MG63 (cell line): ENCODE measurements around the gene LMX1B. TPM values are rescaled to one million over a fixed set of nuclear protein-coding genes. Genes with fewer than 3 reads are reported as not detected.
A peak's percentile ranks its signal among the peaks of the same experiment; 100 is the strongest.
"Not testable (repeated sequence)": the region's sequence is repeated elsewhere in the genome, so short reads cannot be mapped to it uniquely, and the experiment has no call there.

ENCODE experiments used
- DNase-seq: peaks from one replicate; pipeline ENCODE4 v3.0.0-alpha.2; 2020
- H3K27me3 ChIP-seq: fragments of 250-450 bp; sonication (Bioruptor Pico); 2 replicates; pipeline ENCODE4 v1.5.1; 2020; ENCODE audit warnings: mild to moderate bottlenecking, moderate library complexity
- H3K36me3 ChIP-seq: fragments of 250-450 bp; sonication (Bioruptor Pico); 2 replicates; pipeline ENCODE4 v1.5.1; 2020; ENCODE audit warnings: mild to moderate bottlenecking, moderate library complexity
- H3K4me3 ChIP-seq: fragments of 250-450 bp; sonication (Bioruptor Pico); 2 replicates; pipeline ENCODE4 v1.5.1; 2020; ENCODE audit warnings: mild to moderate bottlenecking, moderate library complexity
- H3K9me3 ChIP-seq: fragments of 250-450 bp; sonication (Bioruptor Pico); 2 replicates; pipeline ENCODE4 v1.5.1; 2020; ENCODE audit warnings: mild to moderate bottlenecking, moderate library complexity
- total RNA-seq: library from RNA; depleted of rRNA; stranded (reverse); fragments of >200 nt; shearing (Covaris generic); gene quantifications from 2 replicates; pipeline ENCODE4 v1.2.3, GENCODE V29; 2014; ENCODE audit warnings: low replicate concordance; rRNA removed

Gene LMX1B
- 0.69 and 1.6 TPM in 2 replicates for total RNA-seq

- Histone ChIP-seq H3K4me3 (peak within 1 kb of the TSS; percentile 43), H3K9me3 (no peaks in the 10 kb centered on the region), H3K36me3 (no peaks in the 10 kb centered on the region), H3K27me3 (no peaks in the 10 kb centered on the region)
- DNase-seq: peak; percentile 83
Observed at GRCh38 chr9:126613651-126614050, at the start of gene LMX1B. TSS of gene LMX1B (plus strand) at chr9:126613928. CDS start at chr9:126614450, 522 bp downstream.

- H3K36me3 ChIP-seq: no peaks in the 10 kb centered on the region
- H3K4me3 ChIP-seq: no peak overlapping the region
- peaks cover 5% of the 10 kb centered on the region; the same call in 1 of the 2 replicates for H3K27me3 ChIP-seq
- H3K9me3 ChIP-seq: no peaks in the 10 kb centered on the region
- DNase-seq: no peak
Observed at GRCh38 chr9:126564128-126564527, 49.6 kb upstream of the LMX1B start.

GRCh38 chr9:126564716-126565115 lies 49.0 kb upstream of the LMX1B start:
- DNase-seq: no peak
- peaks cover 5% of the 10 kb centered on the region; the same call in 1 of the 2 replicates for H3K27me3 ChIP-seq
- no peak overlapping the region for H3K4me3 ChIP-seq
- no peaks in the 10 kb centered on the region for H3K9me3 ChIP-seq
- no peaks in the 10 kb centered on the region for H3K36me3 ChIP-seq

- Histone ChIP-seq H3K4me3 (no peak overlapping the region), H3K36me3 (no peaks in the 10 kb centered on the region), H3K9me3 (no peaks in the 10 kb centered on the region), H3K27me3 (peaks cover 5% of the 10 kb centered on the region; the same call in 1 of the 2 replicates)
- no peak for DNase-seq
Observed at GRCh38 chr9:126565336-126566128, 48.2 kb upstream of the LMX1B start.

- Histone ChIP-seq H3K9me3 (no peaks in the 10 kb centered on the region; the same call in 1 of the 2 replicates), H3K27me3 (no peaks in the 10 kb centered on the region), H3K36me3 (no peaks in the 10 kb centered on the region), H3K4me3 (no peak overlapping the region)
- peak; percentile 31 for DNase-seq
Observed at GRCh38 chr9:126569036-126569435, 44.7 kb upstream of the LMX1B start.

- H3K9me3 ChIP-seq: no peaks in the 10 kb centered on the region
- no peaks in the 10 kb centered on the region for H3K27me3 ChIP-seq
- H3K4me3 ChIP-seq: no peak overlapping the region
- no peaks in the 10 kb centered on the region for H3K36me3 ChIP-seq
- DNase-seq: no peak
Observed at GRCh38 chr9:126578029-126578428, 35.7 kb upstream of the LMX1B start.

- H3K4me3 ChIP-seq, H3K27me3 ChIP-seq: not testable (repeated sequence)
Observed at GRCh38 chr9:126580319-126580718, 33.4 kb upstream of the LMX1B start.

GRCh38 chr9:126581893-126582292 lies 31.8 kb upstream of the LMX1B start:
- Histone ChIP-seq H3K27me3 (no peaks in the 10 kb centered on the region), H3K9me3 (no peaks in the 10 kb centered on the region), H3K4me3 (no peak overlapping the region), H3K36me3 (no peaks in the 10 kb centered on the region)
- DNase-seq: no peak

More at GRCh38 chr9:126580319-126580718, 33.4 kb upstream of the LMX1B start:
- H3K9me3 ChIP-seq, H3K36me3 ChIP-seq, DNase-seq: not testable (repeated sequence)

GRCh38 chr9:126582427-126582826 lies 31.3 kb upstream of the LMX1B start:
- DNase-seq: no peak
- H3K9me3 ChIP-seq: no peaks in the 10 kb centered on the region
- no peaks in the 10 kb centered on the region for H3K27me3 ChIP-seq
- H3K4me3 ChIP-seq: no peak overlapping the region
- H3K36me3 ChIP-seq: no peaks in the 10 kb centered on the region

- H3K27me3 ChIP-seq: no peaks in the 10 kb centered on the region
- no peak for DNase-seq
Observed at GRCh38 chr9:126583144-126583760, 30.5 kb upstream of the LMX1B start.

GRCh38 chr9:126584611-126585010 lies 29.1 kb upstream of the LMX1B start:
- no peak for DNase-seq
- H3K36me3 ChIP-seq: no peaks in the 10 kb centered on the region
- H3K27me3 ChIP-seq: no peaks in the 10 kb centered on the region
- no peaks in the 10 kb centered on the region for H3K9me3 ChIP-seq
- no peak overlapping the region for H3K4me3 ChIP-seq

More at GRCh38 chr9:126583144-126583760, 30.5 kb upstream of the LMX1B start:
- no peaks in the 10 kb centered on the region for H3K9me3 ChIP-seq
- H3K4me3 ChIP-seq: no peak overlapping the region
- H3K36me3 ChIP-seq: no peaks in the 10 kb centered on the region

- Histone ChIP-seq H3K27me3 (no peaks in the 10 kb centered on the region), H3K9me3 (no peaks in the 10 kb centered on the region), H3K36me3 (no peaks in the 10 kb centered on the region), H3K4me3 (no peak overlapping the region)
- DNase-seq: no peak
Observed at GRCh38 chr9:126586236-126586635, 27.5 kb upstream of the LMX1B start.

GRCh38 chr9:126587187-126588185 lies 26.2 kb upstream of the LMX1B start:
- H3K27me3 ChIP-seq: no peaks in the 10 kb centered on the region
- no peak overlapping the region for H3K4me3 ChIP-seq
- H3K36me3 ChIP-seq: no peaks in the 10 kb centered on the region
- H3K9me3 ChIP-seq: no peaks in the 10 kb centered on the region
- no peak for DNase-seq

- Histone ChIP-seq H3K36me3 (no peaks in the 10 kb centered on the region), H3K4me3 (no peak overlapping the region), H3K27me3 (no peaks in the 10 kb centered on the region), H3K9me3 (no peaks in the 10 kb centered on the region)
- DNase-seq: no peak
Observed at GRCh38 chr9:126588491-126589168, 25.1 kb upstream of the LMX1B start.

- Histone ChIP-seq H3K27me3 (no peaks in the 10 kb centered on the region), H3K9me3 (no peaks in the 10 kb centered on the region), H3K36me3 (no peaks in the 10 kb centered on the region), H3K4me3 (no peak overlapping the region)
- no peak for DNase-seq
Observed at GRCh38 chr9:126589349-126589748, 24.4 kb upstream of the LMX1B start.

GRCh38 chr9:126591083-126591482 lies 22.6 kb upstream of the LMX1B start:
- peak; percentile 38 for DNase-seq
- no peaks in the 10 kb centered on the region for H3K36me3 ChIP-seq

More at GRCh38 chr9:126591083-126591482, 22.6 kb upstream of the LMX1B start:
- Histone ChIP-seq H3K27me3 (no peaks in the 10 kb centered on the region), H3K9me3 (no peaks in the 10 kb centered on the region), H3K4me3 (no peak overlapping the region)
